Activated CD8-positive, alpha-beta memory T cell treated with anti-CD3 and anti-CD28 coated beads, Interleukin-2, amount 50 U/mL, for 1 hour (primary cell): ENCODE data around the gene ARSJ.

Source experiments
- DNase-seq: peaks from one replicate; pipeline ENCODE4 v3.0.0-alpha.2; 2020; ENCODE audit errors: extremely low read depth

ARSJ gene

DNA sequence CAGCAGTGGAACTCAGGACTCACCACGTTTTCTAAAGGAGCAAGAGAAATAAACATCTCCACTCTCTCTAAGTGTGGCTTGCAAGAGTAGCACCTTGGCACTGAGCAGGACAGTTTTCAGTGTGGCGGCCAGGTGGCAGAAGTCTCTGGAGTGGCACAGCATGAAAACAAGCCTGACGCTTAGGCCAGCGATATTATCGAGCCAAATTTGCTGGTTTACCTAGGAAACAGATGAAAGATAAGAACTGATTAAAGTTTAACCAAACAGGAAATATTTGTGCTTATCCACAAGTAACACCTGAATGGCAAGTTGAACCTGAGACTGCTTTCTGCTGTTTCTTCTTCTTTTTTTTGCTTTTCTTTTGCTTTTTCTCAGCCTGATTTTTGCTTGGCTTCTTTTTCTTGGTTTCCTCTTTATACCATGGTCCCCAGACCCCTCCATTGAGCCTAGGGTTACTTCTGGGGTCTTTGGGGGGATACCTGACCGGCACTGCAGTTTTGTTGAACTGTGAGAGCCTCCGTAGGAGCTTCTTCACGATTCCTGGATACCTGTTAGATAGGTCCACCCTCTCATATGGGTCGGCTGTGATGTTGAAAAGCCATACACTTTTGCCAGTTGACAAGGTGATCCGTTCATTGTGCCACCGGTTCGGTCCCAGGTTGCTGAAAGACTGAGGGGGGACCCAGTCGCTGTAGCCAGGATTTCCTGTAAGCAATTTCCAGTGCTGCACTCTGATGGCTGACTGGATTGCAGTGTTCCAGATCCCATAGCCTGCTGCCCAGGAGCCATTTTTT lies 77.3 kb downstream of the ARSJ start:
- peak; percentile 30 for DNase-seq

- no peak for DNase-seq
Measured at GRCh38 chr4:113899271-113900070, 80.0 kb downstream of the ARSJ start.

- DNase-seq, result no peak
Measured at GRCh38 chr4:113893546-113893945, 85.9 kb downstream of the ARSJ start.

GRCh38 chr4:113888006-113888405 lies 91.4 kb downstream of the ARSJ start:
- no peak for DNase-seq

GRCh38 chr4:113885291-113885690 lies 94.2 kb downstream of the ARSJ start:
- DNase-seq, result no peak

- no peak for DNase-seq
Measured at GRCh38 chr4:113884655-113885054, 94.8 kb downstream of the ARSJ start.

DNA sequence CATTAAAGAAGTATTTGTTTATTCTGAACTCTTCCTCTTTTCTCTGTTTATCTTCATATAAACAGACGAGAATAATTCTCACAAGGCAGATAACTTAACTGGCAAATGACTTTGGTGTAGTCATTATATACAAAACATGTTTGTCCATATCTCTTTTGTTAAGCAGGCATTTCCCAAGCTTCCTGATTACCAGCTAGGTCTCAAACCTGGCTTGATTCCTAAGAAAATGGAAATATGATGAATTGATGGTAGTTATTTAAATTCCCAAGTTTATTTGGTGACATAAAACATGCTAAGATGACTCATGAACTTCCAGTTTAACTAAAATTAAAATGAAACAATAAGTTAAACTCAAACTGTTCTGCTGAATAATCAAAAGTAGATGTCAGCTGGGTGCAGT lies 96.8 kb downstream of the ARSJ start:
- no peak for DNase-seq

GRCh38 chr4:113881256-113881655 lies 98.2 kb downstream of the ARSJ start:
- no peak for DNase-seq

DNA sequence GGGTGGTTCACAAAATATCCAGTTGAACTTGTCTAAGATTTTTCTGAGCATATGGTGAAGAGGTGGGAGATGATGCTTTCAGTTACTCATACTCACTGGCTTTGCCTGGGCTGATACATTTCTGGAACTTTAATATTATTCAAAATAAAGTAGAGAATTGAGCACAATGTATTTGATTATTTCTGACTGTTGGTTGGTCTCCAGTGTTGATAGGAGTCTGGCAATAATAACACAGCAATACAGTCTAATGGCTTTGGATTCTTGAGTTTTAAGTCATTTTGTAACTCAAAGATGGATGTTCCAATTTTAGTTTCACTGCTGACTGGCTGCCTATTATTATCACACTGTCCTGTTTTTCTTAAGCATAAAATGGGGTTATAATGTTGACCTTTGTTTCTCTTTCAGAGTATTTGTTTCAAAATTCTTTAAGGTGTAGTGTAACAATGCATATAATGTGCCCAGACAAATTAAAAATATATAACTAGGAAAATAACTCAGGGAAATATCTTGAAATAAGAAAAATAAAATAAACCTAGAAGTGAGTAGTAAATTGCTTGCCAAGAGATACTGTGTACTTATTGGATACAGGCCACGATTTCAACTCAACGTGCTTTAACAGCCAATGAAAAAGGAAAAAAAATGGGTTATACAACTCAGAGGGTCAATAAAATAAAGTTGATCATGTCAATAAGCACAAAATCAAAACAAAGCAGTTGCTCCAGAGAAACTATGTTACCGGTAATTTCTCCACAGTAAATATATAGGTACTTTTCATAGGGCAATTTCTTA lies 99.0 kb downstream of the ARSJ start:
- no peak for DNase-seq

- no peak for DNase-seq
Measured at GRCh38 chr4:113878668-113879067, 100.8 kb downstream of the ARSJ start.

GRCh38 chr4:113874480-113874879 lies 105.0 kb downstream of the ARSJ start:
- DNase-seq, result no peak

GRCh38 chr4:113873508-113873907 lies 105.9 kb downstream of the ARSJ start:
- no peak for DNase-seq

DNA sequence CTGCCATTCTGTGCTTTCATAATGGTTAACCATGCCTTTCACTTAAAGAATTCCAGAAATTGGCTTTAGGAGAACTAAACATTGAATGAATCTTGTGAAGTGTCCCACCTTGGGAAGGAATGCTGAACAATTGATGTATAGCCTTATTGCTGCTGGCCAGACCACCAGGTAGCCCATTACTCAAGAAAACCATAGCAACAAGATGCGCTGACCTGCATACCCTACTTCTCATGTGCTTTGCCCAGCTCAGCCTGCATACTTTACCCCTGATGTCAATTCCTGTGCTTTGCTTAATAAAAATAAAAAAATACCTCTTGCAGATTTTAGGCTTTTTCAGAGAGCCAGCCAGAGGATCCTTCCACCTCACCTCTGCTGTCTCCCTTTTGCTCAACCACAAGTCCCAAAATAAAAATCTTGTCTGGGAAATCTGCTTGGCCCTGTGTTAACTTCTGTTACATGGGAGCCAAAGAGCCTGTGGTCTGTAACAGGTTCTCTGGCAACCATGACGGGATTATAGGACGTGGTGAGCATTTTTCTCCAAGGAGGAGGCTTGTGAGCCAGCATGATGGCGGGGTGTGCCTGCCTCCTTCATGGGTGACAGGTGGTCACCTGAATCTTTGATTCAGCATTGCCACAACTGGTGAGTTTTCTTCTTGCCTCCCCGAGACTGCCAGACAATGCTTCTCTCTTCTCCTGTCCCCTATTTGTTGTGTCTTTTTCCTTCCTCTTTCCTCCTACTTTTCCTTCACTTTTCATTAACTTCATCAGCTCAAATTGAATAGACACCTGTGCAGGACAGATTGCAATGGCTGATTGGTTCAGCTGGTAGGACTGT lies 106.8 kb downstream of the ARSJ start:
- DNase-seq, result no peak

DNA sequence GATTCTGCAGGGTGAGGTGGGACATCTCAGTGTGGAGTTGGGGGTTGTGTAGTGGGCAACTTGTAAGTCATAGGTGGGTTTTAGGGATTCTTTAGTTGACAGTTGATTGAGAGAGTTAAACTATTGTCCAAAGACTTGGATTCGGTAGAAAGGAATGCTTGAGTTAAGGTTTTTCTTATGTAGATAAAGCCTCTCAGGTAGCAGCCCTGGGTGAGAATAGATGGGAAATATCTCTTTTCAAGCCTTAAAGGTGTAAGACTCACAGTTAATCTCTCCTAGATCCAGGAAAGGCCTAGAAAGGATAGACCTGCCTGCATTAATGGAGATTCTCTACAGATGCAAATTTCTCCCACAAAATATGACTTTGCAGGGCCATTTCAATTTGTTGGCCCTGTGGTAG lies 108.4 kb downstream of the ARSJ start:
- no peak for DNase-seq

GRCh38 chr4:113869743-113870375 lies 109.6 kb downstream of the ARSJ start:
- no peak for DNase-seq

DNA sequence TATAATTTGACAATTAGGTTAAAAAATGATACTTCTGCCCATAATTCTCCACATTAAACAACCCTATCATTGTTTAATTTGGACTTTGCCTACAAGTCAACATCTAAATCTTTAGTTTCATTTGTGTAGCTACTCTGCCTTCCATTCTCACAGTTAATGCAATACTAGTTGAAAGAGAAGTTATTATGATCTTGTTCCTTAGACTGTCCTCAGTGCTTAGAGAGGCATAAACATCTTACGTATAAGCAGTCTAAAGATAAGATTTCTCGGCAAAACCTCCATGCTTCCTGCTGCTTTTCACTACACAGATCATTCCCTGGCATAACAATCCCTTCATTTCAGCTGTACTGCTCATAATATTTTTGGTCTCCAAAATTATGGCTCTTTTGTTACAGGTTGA lies 112.8 kb downstream of the ARSJ start:
- DNase-seq, result no peak

DNA sequence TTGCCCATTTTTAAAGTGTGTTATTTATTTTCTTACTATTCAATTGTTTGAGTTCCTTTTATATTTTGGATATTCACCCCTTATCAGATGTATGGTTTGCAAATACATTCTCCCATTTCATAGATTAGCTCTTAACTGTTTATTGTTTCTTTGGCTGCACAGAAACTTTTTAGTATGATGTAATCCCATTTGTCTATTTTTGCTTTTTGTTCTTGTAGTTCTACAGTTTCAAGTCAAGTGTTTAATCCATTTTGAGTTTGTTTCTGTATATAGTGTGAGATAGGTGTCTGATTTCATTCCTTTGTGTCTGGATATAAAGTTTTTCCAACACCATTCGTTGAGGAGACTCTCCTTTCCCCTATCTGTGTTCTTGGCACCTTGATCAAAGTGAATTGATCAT lies 120.5 kb downstream of the ARSJ start:
- DNase-seq, result no peak

DNA sequence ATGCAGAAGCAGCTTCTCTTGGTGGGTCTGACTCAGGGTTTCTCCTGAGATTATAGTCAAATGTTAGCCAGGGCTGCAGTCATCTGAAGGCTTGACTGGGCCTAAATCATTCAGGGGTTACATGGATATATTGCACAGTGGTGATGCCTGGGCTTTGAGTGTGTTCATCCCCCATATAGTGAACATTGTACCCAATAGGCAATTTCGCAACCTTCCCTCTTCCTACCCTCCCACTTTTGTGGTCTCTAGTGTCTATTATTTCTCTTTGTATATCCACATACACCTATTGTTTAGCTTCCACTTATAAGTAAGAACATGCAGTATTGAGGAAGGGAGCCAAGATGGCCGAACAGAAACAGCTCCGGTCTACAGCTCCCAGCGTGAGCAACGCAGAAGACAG lies 127.6 kb downstream of the ARSJ start:
- DNase-seq, result no peak
